GM19324 (cell line): ENCODE measurements around the gene TEPSIN.

Experiments
- ATAC-seq: cut with Tn5 transposase; IDR thresholded peaks from one replicate; pipeline ENCODE4 v1.9.1; 2021; ENCODE audit warnings: mild to moderate bottlenecking, moderate library complexity; ENCODE audit not compliant: unreplicated experiment, low FRiP score

Gene TEPSIN

GRCh38 chr17:81238815-81239713 lies at the start of gene TEPSIN, which contains the start of gene NDUFAF8:
TSS of gene TEPSIN (minus strand) at chr17:81239055. CDS start at chr17:81239033, 22 bp downstream.
TSS of gene NDUFAF8 (plus strand) at chr17:81239318. CDS start at chr17:81239364, 46 bp downstream.
- ATAC-seq = peak; percentile 89

- no peak for ATAC-seq
Measured at GRCh38 chr17:81287741-81288430, 49.0 kb upstream of the TEPSIN start.

- no peak for ATAC-seq
Measured at GRCh38 chr17:81287152-81287551, 48.3 kb upstream of the TEPSIN start.

GRCh38 chr17:81286491-81287145 lies 47.8 kb upstream of the TEPSIN start:
- no peak for ATAC-seq

- no peak for ATAC-seq
Measured at GRCh38 chr17:81285894-81286293, 47.0 kb upstream of the TEPSIN start.

- ATAC-seq = no peak
Measured at GRCh38 chr17:81285179-81285878, 46.5 kb upstream of the TEPSIN start.

- ATAC-seq = no peak
Measured at GRCh38 chr17:81282876-81283275, 44.0 kb upstream of the TEPSIN start.

- ATAC-seq = no peak
Measured at GRCh38 chr17:81282141-81282540, 43.3 kb upstream of the TEPSIN start.

GRCh38 chr17:81280571-81280970 lies 41.7 kb upstream of the TEPSIN start:
- no peak for ATAC-seq

- ATAC-seq = no peak
Measured at GRCh38 chr17:81279278-81280275, 40.7 kb upstream of the TEPSIN start.

GRCh38 chr17:81278831-81279230 lies 40.0 kb upstream of the TEPSIN start:
- no peak for ATAC-seq

- no peak for ATAC-seq
Measured at GRCh38 chr17:81277946-81278693, 39.3 kb upstream of the TEPSIN start.

GRCh38 chr17:81277421-81277820 lies 38.6 kb upstream of the TEPSIN start:
- no peak for ATAC-seq

- no peak for ATAC-seq
Measured at GRCh38 chr17:81276781-81277180, 37.9 kb upstream of the TEPSIN start.

- no peak for ATAC-seq
Measured at GRCh38 chr17:81274471-81274855, 35.6 kb upstream of the TEPSIN start.

GRCh38 chr17:81273698-81274470 lies 35.0 kb upstream of the TEPSIN start:
- no peak for ATAC-seq

GRCh38 chr17:81272616-81273015 lies 33.8 kb upstream of the TEPSIN start:
- ATAC-seq = no peak

- ATAC-seq = no peak
Measured at GRCh38 chr17:81271226-81271625, 32.4 kb upstream of the TEPSIN start.
